ENCODE results near the gene MLX. TPM values are rescaled to one million over a fixed set of nuclear protein-coding genes. Genes with fewer than 3 reads are reported as not detected.
A peak's percentile ranks its signal among the peaks of the same experiment; 100 is the strongest.

Gene MLX
- total RNA-seq, 1 experiment from 2014 or later = 25.8 TPM

- no peak overlapping the region for H3K9ac ChIP-seq (ENCODE audit: low read length)
- no peak overlapping the region for H3K27ac ChIP-seq (ENCODE audit: low read length)
- H3K27me3 ChIP-seq (ENCODE audit: low read length) = no peaks in the 10 kb centered on the region
- H3K9me2 ChIP-seq (replicated peaks; ENCODE audit: low read length) = no peaks in the 10 kb centered on the region
- no peak overlapping the region for H3K4me3 ChIP-seq (ENCODE audit: low read length)
- POLR2A ChIA-PET (ENCODE audit: unreplicated experiment) = interaction anchor here (0.6 kb wide), 1 partner anchor 550 kb away, joined by 3 read pairs; no protein-coding TSS in a partner anchor
- ATAC-seq (no peak), DNase-seq (no peak)
- CTCF ChIA-PET = no interaction called here
- no peaks in the 10 kb centered on the region for H3K9me3 ChIP-seq (ENCODE audit: low read length)
- intact Hi-C loops (cut with micrococcal nuclease) = no loop called here
- no TSS peak for BruUV-seq (replicated peaks)
- no peak overlapping the region for H3K4me2 ChIP-seq (ENCODE audit: low read length)
- H2AFZ ChIP-seq (ENCODE audit: low read length) = no peak overlapping the region
- H3K4me1 ChIP-seq (ENCODE audit: insufficient read depth, low read length) = peaks cover 25% of the 10 kb centered on the region
- H3K79me2 ChIP-seq (ENCODE audit: low read length) = peaks cover 55% of the 10 kb centered on the region
- H4K20me1 ChIP-seq (ENCODE audit: low read length) = no peaks in the 10 kb centered on the region
- TF ChIP-seq EZH2 (IDR thresholded peaks at IDR 0.05; ENCODE audit: low read length, unreplicated experiment) (no peak), EZH2phosphoT487 (IDR thresholded peaks at IDR 0.05; ENCODE audit: borderline replicate concordance, low read length) (no peak), CTCF (conservative IDR thresholded peaks at IDR 0.05; ENCODE audit: low read depth, low read length) (no peak)
- H3F3A ChIP-seq (ENCODE audit: low read length, unreplicated experiment) = no peaks in the 10 kb centered on the region
- peaks cover 16% of the 10 kb centered on the region; the same call in 1 of the 2 replicates for H3K36me3 ChIP-seq (ENCODE audit: low read depth, low read length)
These were observed 1.2 kb upstream of the MLX start for GRCh38 chr17:42565523-42566214.

- H3K4me1 ChIP-seq (ENCODE audit: insufficient read depth, low read length) = peaks cover 24% of the 10 kb centered on the region
- CTCF ChIA-PET = no interaction called here
- no peak; the same call in 1 of the 2 replicates for ATAC-seq
- H3K9me2 ChIP-seq (replicated peaks; ENCODE audit: low read length) = no peaks in the 10 kb centered on the region
- no peaks in the 10 kb centered on the region for H3K27me3 ChIP-seq (ENCODE audit: low read length)
- H3K9ac ChIP-seq (ENCODE audit: low read length) = peak overlapping the region; percentile 82; the same call in 1 of the 2 replicates
- H2AFZ ChIP-seq (ENCODE audit: low read length) = peak overlapping the region; percentile 37; the same call in 1 of the 2 replicates
- no peaks in the 10 kb centered on the region for H4K20me1 ChIP-seq (ENCODE audit: low read length)
- H3F3A ChIP-seq (ENCODE audit: low read length, unreplicated experiment) = no peaks in the 10 kb centered on the region
- POLR2A ChIA-PET (ENCODE audit: unreplicated experiment) = no interaction called here
- no TSS peak for BruUV-seq (replicated peaks)
- TF ChIP-seq EZH2 (IDR thresholded peaks at IDR 0.05; ENCODE audit: low read length, unreplicated experiment) (no peak), CTCF (conservative IDR thresholded peaks at IDR 0.05; ENCODE audit: low read depth, low read length) (no peak), EZH2phosphoT487 (IDR thresholded peaks at IDR 0.05; ENCODE audit: borderline replicate concordance, low read length) (no peak)
- intact Hi-C loops (cut with micrococcal nuclease) = no loop called here
- H3K79me2 ChIP-seq (ENCODE audit: low read length) = peaks cover 54% of the 10 kb centered on the region
- peak overlapping the region; percentile 88; the same call in 1 of the 2 replicates for H3K4me3 ChIP-seq (ENCODE audit: low read length)
- no peaks in the 10 kb centered on the region for H3K9me3 ChIP-seq (ENCODE audit: low read length)
- peak overlapping the region; percentile 92 for H3K4me2 ChIP-seq (ENCODE audit: low read length)
- no peak for DNase-seq
- peaks cover 16% of the 10 kb centered on the region; the same call in 1 of the 2 replicates for H3K36me3 ChIP-seq (ENCODE audit: low read depth, low read length)
- no peak overlapping the region for H3K27ac ChIP-seq (ENCODE audit: low read length)
These were observed 551 bp upstream of the MLX start for GRCh38 chr17:42566215-42566882.

All from PC-3 (cell line).